ENCODE measurements around the gene MBLAC1. TPM values are rescaled to one million over a fixed set of nuclear protein-coding genes. Genes with fewer than 3 reads are reported as not detected.

MBLAC1 gene
- total and polyA plus RNA-seq, 2 donors from 2014 or later = 2.4 to 3.7 TPM

DNA sequence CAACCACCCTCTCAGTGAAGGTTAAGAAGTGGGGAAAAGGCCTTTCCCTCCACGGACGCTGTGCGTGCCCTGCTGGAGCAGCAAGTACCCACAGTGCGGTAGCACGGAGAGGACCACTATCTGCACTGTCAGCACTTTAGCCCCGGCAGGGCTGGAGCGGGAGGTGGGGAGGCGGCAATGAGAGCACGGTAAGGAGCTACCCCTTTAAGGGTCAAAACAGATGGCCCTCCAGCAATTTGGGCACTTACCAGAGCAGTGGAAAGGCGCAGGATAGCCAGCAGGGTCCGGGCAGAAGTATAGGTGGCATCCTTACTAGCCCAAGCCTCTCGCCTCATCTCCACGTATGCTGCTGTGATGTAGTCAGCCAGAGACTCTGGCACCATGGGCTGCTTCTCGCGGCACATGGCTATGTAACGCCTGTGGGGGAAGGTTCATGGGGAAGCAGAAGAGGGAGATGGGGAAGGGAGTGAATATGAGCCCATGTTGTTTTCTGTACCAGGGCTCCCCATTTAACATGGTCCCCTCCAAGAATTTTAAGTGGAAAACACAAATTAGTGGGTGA lies 32.8 kb upstream of the MBLAC1 start:
- DNase-seq (no peak), FAIRE-seq (no peak)
- H3K27me3 ChIP-seq (ENCODE audit: control insufficient read depth, insufficient read depth, low read length) = no peaks in the 10 kb centered on the region
- no peaks in the 10 kb centered on the region for H3K9me3 ChIP-seq (ENCODE audit: control insufficient read depth in 2 of 3, insufficient read depth in 1 of 3, low read length in 3 of 3)
- peaks cover 0 to 6% (median 4%) of the 10 kb centered on the region in 3 donors for H3K4me1 ChIP-seq (ENCODE audit: control insufficient read depth in 2 of 3, insufficient read depth in 2 of 3, low read depth in 1 of 3, low read length in 3 of 3)
- no peak overlapping the region for H3K27ac ChIP-seq (ENCODE audit: low read depth in 2 of 2, low read length in 2 of 2)
- H3K9ac ChIP-seq (ENCODE audit: low read length in 3 of 3) = no peak overlapping the region
- intact Hi-C loops (cut with DNase I) = no loop called here
- TF ChIP-seq, protein P1, sequence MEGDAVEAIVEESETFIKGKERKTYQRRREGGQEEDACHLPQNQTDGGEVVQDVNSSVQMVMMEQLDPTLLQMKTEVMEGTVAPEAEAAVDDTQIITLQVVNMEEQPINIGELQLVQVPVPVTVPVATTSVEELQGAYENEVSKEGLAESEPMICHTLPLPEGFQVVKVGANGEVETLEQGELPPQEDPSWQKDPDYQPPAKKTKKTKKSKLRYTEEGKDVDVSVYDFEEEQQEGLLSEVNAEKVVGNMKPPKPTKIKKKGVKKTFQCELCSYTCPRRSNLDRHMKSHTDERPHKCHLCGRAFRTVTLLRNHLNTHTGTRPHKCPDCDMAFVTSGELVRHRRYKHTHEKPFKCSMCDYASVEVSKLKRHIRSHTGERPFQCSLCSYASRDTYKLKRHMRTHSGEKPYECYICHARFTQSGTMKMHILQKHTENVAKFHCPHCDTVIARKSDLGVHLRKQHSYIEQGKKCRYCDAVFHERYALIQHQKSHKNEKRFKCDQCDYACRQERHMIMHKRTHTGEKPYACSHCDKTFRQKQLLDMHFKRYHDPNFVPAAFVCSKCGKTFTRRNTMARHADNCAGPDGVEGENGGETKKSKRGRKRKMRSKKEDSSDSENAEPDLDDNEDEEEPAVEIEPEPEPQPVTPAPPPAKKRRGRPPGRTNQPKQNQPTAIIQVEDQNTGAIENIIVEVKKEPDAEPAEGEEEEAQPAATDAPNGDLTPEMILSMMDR (IDR thresholded peaks at IDR 0.05; ENCODE audit: borderline replicate concordance, extremely low read depth, insufficient read depth) = no peak
- H3K4me3 ChIP-seq (ENCODE audit: low read length in 3 of 3) = no peak overlapping the region
- H3K36me3 ChIP-seq (ENCODE audit: control insufficient read depth in 2 of 3, insufficient read depth in 3 of 3, low read length in 3 of 3) = peaks cover 27 to 76% (median 53%) of the 10 kb centered on the region in 3 donors

DNA sequence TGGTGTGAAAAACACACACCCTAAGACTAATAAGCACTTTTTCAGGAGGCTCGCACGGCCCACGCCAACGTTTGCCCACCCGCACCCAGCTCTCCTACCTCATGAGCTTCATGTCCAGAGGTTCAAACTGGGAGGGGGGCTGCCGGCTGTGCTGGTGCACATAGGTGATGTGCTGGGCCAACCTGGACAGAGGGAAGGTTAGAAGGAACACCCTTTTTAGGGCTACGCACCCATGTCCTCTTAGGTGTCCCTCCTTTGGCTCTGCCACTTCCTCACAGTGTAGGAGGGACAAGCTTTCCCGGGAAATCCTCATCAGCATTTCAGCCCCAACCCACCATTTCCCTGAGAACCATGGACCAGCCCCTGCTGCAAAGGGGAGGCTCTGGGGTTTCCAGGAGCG lies 31.5 kb upstream of the MBLAC1 start:
- peaks cover 33 to 85% (median 53%) of the 10 kb centered on the region in 3 donors for H3K36me3 ChIP-seq (ENCODE audit: control insufficient read depth in 2 of 3, insufficient read depth in 3 of 3, low read length in 3 of 3)
- FAIRE-seq (no peak), DNase-seq (no peak)

DNA sequence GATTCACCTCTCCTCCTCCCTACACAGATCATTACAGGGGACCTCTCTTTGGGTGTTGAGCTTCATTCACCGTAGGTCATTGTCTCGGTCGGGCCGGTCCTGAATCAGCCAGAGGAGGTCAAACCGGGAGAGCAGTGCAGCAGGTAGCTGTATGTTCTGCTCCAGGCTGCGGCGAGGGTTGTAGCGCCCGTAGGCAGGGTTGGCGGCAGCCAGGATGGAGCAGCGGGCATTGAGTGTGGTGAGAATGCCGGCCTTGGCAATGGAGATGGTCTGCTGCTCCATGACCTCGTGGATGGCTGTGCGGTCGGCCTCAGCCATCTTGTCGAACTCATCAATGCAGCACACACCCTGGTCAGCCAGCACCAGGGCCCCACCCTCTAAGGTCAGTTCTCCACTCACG lies 31.1 kb upstream of the MBLAC1 start:
- DNase-seq = no peak
- Histone ChIP-seq H3K4me3 (ENCODE audit: low read length in 3 of 3) (no peak overlapping the region), H3K9ac (ENCODE audit: low read length in 3 of 3) (no peak overlapping the region), H3K27me3 (ENCODE audit: control insufficient read depth, insufficient read depth, low read length) (no peaks in the 10 kb centered on the region), H3K27ac (ENCODE audit: low read depth in 2 of 2, low read length in 2 of 2) (no peak overlapping the region), H3K9me3 (ENCODE audit: control insufficient read depth in 2 of 3, insufficient read depth in 1 of 3, low read length in 3 of 3) (no peaks in the 10 kb centered on the region), H3K4me1 (ENCODE audit: control insufficient read depth in 2 of 3, insufficient read depth in 2 of 3, low read depth in 1 of 3, low read length in 3 of 3) (peaks cover 0 to 10% (median 6%) of the 10 kb centered on the region in 3 donors), H3K36me3 (ENCODE audit: control insufficient read depth in 2 of 3, insufficient read depth in 3 of 3, low read length in 3 of 3) (peaks cover 29 to 80% (median 50%) of the 10 kb centered on the region in 3 donors)
- TF ChIP-seq, protein P1 (IDR thresholded peaks at IDR 0.05; ENCODE audit: borderline replicate concordance, extremely low read depth, insufficient read depth) = no peak
- intact Hi-C loops (cut with DNase I) = no loop called here
- FAIRE-seq = no peak

More for the DNA sequence above, 31.5 kb upstream of the MBLAC1 start:
- Histone ChIP-seq H3K9me3 (ENCODE audit: control insufficient read depth in 2 of 3, insufficient read depth in 1 of 3, low read length in 3 of 3) (no peaks in the 10 kb centered on the region), H3K27me3 (ENCODE audit: control insufficient read depth, insufficient read depth, low read length) (no peaks in the 10 kb centered on the region), H3K4me1 (ENCODE audit: control insufficient read depth in 2 of 3, insufficient read depth in 2 of 3, low read depth in 1 of 3, low read length in 3 of 3) (peaks cover 0 to 10% (median 6%) of the 10 kb centered on the region in 3 donors), H3K4me3 (ENCODE audit: low read length in 3 of 3) (no peak overlapping the region), H3K27ac (ENCODE audit: low read depth in 2 of 2, low read length in 2 of 2) (no peak overlapping the region), H3K9ac (ENCODE audit: low read length in 3 of 3) (no peak overlapping the region)
- intact Hi-C loops (cut with DNase I) = no loop called here
- TF ChIP-seq, protein P1 (IDR thresholded peaks at IDR 0.05; ENCODE audit: borderline replicate concordance, extremely low read depth, insufficient read depth) = no peak

DNA sequence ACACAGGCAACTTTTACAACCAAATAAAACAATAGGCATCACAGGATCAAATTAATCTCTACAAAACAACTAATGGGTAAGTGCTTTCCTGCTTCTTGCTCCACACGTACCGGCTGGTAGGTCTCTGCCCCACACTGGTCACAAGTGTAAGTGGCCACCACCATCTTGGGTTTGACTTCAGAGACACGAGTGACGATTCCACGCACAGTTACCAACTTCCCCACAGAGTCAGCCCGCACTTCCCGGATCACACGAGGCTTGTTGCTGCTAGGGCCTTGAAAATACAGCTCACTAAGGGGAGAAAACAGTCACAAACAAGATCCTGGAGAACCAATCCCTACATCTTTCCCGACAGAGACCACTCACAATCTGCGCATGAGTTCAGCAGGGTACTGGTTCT lies 27.9 kb upstream of the MBLAC1 start:
- TF ChIP-seq, protein P1 (IDR thresholded peaks at IDR 0.05; ENCODE audit: borderline replicate concordance, extremely low read depth, insufficient read depth) = no peak
- Histone ChIP-seq H3K27ac (ENCODE audit: low read depth in 2 of 2, low read length in 2 of 2) (no peak overlapping the region), H3K9ac (ENCODE audit: low read length in 3 of 3) (no peak overlapping the region), H3K4me1 (ENCODE audit: control insufficient read depth in 2 of 3, insufficient read depth in 2 of 3, low read depth in 1 of 3, low read length in 3 of 3) (peaks cover 0 to 10% (median 6%) of the 10 kb centered on the region in 3 donors), H3K36me3 (ENCODE audit: control insufficient read depth in 2 of 3, insufficient read depth in 3 of 3, low read length in 3 of 3) (peaks cover 25 to 56% (median 28%) of the 10 kb centered on the region in 3 donors), H3K9me3 (ENCODE audit: control insufficient read depth in 2 of 3, insufficient read depth in 1 of 3, low read length in 3 of 3) (no peaks in the 10 kb centered on the region), H3K27me3 (ENCODE audit: control insufficient read depth, insufficient read depth, low read length) (no peaks in the 10 kb centered on the region), H3K4me3 (ENCODE audit: low read length in 3 of 3) (no peak overlapping the region)
- DNase-seq = no peak
- intact Hi-C loops (cut with DNase I) = no loop called here
- FAIRE-seq = no peak
